ENCODE data around the gene HNRNPD.

Gene HNRNPD

GRCh38 chr4:82360298-82361177, 13.3 kb downstream of the HNRNPD start:
- DNase-seq (ENCODE audit: low read depth): no peak
- TF ChIP-seq, protein P1, sequence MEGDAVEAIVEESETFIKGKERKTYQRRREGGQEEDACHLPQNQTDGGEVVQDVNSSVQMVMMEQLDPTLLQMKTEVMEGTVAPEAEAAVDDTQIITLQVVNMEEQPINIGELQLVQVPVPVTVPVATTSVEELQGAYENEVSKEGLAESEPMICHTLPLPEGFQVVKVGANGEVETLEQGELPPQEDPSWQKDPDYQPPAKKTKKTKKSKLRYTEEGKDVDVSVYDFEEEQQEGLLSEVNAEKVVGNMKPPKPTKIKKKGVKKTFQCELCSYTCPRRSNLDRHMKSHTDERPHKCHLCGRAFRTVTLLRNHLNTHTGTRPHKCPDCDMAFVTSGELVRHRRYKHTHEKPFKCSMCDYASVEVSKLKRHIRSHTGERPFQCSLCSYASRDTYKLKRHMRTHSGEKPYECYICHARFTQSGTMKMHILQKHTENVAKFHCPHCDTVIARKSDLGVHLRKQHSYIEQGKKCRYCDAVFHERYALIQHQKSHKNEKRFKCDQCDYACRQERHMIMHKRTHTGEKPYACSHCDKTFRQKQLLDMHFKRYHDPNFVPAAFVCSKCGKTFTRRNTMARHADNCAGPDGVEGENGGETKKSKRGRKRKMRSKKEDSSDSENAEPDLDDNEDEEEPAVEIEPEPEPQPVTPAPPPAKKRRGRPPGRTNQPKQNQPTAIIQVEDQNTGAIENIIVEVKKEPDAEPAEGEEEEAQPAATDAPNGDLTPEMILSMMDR (conservative IDR thresholded peaks at IDR 0.05; ENCODE audit: low read depth, low read length): peak; percentile 74
- H3K4me3 ChIP-seq (ENCODE audit: low read length): no peak overlapping the region

DNA sequence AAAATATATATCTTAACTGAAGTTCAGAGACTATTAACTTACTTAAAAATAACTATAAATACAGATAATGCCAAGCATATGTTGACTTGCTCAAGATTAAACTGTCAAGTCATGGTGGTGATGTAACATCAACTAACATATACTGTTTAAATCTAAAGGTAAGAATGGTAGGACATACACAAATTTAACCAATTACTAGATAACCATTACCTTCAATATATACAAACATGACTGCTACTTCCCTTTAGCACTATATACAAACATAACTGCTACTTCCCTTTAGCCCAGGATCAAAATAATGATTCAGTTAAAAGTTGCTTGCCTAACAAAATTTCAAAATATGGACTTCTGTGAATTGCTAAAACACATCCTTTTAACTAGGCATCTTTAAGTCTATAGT, 14.9 kb downstream of the HNRNPD start:
- no peak for DNase-seq (ENCODE audit: low read depth)
- TF ChIP-seq, protein P1 (conservative IDR thresholded peaks at IDR 0.05; ENCODE audit: low read depth, low read length): no peak
- no peak overlapping the region for H3K4me3 ChIP-seq (ENCODE audit: low read length)

DNA sequence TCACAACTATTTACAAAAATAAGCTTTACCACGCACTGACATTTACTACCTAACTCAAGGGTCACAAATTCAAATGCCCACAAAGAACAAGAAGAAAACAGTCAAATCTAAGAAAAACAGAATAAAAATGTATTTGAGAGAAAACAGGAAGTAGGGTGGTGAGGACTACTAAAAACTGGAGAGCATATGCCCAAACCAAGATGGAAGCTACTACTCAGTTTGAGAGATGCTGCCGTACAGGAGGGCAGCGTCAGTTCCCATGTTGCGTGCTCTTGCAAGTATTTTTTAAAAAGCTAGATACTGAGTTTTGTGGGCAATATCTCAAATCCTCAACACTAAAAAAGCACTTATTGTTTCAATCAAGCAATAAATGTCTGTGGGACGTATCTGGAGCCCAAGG, 16.2 kb downstream of the HNRNPD start:
- H3K4me3 ChIP-seq (ENCODE audit: low read length): no peak overlapping the region
- DNase-seq (ENCODE audit: low read depth): no peak
- TF ChIP-seq, protein P1 (conservative IDR thresholded peaks at IDR 0.05; ENCODE audit: low read depth, low read length): no peak

DNA sequence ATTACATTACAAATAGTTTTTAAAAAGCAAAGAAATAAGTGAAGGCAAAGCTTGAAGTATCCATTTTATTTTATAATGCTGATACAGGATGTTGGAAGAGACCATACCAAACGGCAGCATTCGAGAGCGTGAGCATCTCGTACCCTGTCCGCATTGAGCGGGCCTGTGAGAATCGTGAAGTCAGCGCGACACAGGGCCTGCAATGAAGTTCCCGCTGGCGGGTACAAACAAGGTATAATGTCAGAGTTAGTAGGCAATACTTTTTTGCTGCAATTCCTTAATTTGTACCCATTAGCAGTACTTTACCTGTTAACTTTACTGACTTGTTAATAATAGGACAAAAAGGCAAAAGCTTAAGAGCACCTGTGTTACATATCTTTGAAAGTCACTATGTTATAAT, 19.0 kb downstream of the HNRNPD start:
- DNase-seq (ENCODE audit: low read depth): no peak
- TF ChIP-seq, protein P1 (conservative IDR thresholded peaks at IDR 0.05; ENCODE audit: low read depth, low read length): no peak
- no peak overlapping the region for H3K4me3 ChIP-seq (ENCODE audit: low read length)

GRCh38 chr4:82352825-82353366, 20.9 kb downstream of the HNRNPD start:
- no peak for DNase-seq (ENCODE audit: low read depth)
- TF ChIP-seq, protein P1 (conservative IDR thresholded peaks at IDR 0.05; ENCODE audit: low read depth, low read length): no peak
- no peak overlapping the region for H3K4me3 ChIP-seq (ENCODE audit: low read length)

DNA sequence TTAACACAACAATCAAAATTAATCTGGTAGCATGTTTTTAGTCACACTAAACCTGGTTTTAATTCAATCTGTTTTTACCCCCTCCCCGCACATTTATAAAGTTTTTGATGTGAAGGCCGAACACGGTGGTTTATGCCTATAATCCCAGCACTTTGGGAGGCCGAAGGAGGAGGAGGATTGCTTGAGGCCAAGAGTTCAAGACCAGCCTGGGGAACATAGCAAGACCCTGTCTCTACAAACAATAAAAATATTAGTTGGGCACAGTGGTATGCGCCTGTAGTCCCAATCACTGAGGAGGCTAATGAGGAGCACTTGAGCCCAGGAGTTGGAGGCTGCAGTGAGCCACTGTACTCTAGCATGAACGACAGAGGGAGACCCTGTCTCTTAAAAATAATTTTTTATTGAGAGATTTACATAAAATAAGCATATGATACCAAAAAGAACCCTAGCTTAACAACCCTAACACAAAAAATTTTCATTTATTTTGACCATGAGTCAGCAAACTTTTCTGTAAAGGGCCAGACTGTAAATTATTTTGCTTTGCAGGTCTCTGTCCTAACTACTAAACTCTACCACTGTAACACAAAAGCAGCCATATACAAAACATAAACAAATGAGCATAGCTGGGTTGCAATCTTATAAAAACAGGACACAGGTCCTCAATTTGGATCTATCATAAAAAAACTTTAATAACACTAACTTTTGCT, 21.5 kb downstream of the HNRNPD start:
- no peak overlapping the region for H3K4me3 ChIP-seq (ENCODE audit: low read length)
- DNase-seq (ENCODE audit: low read depth): no peak
- TF ChIP-seq, protein P1 (conservative IDR thresholded peaks at IDR 0.05; ENCODE audit: low read depth, low read length): no peak
